K562 treated with DMSO at 1 percent for 24 hours (cell line): ENCODE data around the gene SGSM2. TPM values are rescaled to one million over a fixed set of nuclear protein-coding genes. Genes with fewer than 3 reads are reported as not detected.

Experiments
- total RNA-seq: library from RNA; unstranded; fragments of 300-600 nt; gene quantifications from 2 replicates; pipeline ENCODE4 v1.2.3, GENCODE V29; 2022; ENCODE audit warnings: low read depth; ENCODE audit not compliant: insufficient read depth

Gene SGSM2, protein sequence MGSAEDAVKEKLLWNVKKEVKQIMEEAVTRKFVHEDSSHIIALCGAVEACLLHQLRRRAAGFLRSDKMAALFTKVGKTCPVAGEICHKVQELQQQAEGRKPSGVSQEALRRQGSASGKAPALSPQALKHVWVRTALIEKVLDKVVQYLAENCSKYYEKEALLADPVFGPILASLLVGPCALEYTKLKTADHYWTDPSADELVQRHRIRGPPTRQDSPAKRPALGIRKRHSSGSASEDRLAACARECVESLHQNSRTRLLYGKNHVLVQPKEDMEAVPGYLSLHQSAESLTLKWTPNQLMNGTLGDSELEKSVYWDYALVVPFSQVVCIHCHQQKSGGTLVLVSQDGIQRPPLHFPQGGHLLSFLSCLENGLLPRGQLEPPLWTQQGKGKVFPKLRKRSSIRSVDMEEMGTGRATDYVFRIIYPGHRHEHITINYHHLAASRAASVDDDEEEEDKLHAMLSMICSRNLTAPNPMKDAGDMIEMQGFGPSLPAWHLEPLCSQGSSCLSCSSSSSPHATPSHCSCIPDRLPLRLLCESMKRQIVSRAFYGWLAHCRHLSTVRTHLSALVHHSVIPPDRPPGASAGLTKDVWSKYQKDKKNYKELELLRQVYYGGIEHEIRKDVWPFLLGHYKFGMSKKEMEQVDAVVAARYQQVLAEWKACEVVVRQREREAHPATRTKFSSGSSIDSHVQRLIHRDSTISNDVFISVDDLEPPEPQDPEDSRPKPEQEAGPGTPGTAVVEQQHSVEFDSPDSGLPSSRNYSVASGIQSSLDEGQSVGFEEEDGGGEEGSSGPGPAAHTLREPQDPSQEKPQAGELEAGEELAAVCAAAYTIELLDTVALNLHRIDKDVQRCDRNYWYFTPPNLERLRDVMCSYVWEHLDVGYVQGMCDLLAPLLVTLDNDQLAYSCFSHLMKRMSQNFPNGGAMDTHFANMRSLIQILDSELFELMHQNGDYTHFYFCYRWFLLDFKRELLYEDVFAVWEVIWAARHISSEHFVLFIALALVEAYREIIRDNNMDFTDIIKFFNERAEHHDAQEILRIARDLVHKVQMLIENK
- 16.3 and 18.0 TPM in 2 replicates for total RNA-seq

DNA sequence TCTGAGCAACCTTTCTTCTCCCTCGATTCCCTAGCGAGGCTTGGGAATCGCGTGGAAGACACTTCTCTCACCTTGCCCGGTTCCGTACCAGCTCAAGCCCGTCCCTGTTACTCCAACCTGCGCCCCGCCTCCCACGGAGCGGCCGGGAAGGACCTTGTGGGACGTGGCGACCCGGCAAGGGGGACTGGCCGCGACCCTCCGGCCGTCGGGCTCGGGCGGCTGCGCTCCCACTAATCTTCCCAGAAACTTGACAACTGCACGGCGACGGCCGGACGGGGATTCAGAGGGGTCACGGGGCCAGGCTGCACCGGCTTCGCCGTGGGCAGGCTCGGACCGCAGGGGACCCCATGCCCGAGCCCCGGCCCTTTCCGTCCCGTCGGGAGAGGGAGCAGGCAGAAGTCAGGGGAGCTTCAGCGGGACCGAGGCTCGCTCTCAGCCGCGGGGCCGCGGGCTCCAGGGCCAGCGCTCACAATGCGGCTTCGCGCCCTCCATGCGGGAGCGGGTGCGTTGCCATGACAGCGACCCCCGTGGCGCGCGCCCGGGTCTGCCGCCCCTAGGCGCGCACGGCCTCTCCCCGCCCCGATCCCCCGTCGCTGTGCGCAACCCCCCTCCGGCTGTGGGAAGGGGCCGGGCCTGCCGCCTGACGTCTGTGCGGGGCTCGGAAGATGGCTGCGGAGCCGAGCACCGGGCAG, at the start of gene SGSM2:
TSS of gene SGSM2 (plus strand) at position 650 of the 692 bp plus-strand sequence. CDS start 188 bp downstream, outside the sequence.

DNA sequence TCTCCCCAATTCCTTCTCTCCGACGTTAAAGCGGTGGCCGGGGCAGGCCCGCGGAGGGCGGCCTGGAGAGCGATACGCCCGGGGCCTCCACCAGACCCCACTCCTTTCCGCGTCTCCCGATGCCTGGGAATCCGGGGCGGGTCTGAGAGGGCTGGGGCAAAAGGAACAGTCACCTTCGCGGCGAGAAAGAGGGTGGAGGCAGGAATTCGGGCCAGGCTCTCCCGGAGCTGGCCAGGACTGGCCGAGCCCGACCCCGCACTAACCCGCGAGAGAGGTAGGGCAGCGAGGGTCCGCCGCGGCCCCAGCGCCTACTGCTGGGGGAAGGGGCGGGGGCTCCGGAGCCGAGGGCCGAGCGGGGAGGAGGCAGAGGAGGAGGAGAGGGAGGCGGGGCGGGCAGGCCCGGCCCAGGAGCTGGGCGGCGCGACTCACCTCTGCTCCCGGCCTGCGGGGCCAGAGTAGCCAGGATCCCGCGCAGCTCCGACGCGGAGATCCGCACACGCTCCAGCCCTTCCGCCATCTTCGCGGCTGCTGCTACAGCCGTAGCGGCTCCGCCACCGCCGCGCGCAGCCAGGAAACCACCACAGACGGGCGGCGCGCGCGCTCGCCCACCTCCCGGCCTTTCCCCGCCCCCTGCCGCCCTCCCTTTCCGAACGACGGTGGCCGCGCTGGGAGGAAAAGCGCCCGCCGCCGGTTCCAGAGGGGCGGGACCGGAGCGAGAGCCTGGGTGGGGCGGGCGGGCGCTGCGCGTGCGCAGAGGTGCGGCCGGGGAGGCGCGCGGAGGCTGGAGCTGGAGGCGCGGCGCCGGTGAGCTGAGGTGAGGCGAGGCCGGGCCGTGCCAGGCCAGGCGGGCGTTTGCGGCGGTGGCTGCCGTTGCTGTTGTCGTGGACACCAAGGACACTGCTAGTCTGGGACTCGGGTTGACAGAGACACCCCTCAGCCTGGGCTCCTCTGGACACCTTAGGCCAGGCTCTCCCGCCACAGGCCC, 33.8 kb upstream of the SGSM2 start, which contains the start of the genes SMG6 and SRR:
TSS of gene SMG6 (minus strand) at position 582 of the 985 bp plus-strand sequence. CDS start at position 517, 65 bp downstream.
TSS of gene SRR (plus strand) at position 747 of the 985 bp plus-strand sequence. CDS start 11,611 bp downstream, outside the sequence.

DNA sequence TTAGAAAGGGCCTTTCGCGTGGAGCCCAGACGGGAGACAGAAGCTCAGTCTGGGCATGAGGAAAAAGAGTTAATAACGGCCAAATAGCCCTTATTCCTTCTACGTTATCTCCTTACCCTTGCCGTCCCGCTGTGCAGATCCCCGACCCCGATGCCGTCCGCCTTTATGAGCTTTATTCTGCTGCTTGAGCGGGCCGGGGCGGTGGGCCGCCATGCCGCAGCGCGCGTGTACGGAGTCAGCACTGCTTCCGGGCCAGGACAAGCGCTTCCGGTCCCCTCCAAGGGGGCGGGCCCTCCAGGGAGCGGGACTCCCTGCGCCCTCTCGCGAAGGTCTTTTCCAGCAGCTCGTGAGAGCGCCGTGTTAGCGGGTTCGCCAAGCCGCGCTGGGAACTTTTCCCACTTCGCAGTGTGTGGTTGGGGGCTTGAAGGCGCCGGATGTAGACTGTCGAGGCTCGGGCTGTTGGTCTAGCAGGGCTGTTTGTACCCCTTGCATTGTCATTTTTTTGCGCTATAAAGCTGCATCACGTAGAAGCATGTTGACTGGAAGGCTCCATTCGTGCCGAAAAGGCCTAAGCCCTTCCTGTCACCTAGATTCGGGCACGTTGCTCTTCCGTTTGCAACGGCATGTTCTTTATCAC, 968 bp upstream of the SGSM2 start, which contains the start of gene TSR1:
TSS of gene TSR1 (minus strand) at position 243 of the 637 bp plus-strand sequence. CDS start at position 213, 30 bp downstream.

DNA sequence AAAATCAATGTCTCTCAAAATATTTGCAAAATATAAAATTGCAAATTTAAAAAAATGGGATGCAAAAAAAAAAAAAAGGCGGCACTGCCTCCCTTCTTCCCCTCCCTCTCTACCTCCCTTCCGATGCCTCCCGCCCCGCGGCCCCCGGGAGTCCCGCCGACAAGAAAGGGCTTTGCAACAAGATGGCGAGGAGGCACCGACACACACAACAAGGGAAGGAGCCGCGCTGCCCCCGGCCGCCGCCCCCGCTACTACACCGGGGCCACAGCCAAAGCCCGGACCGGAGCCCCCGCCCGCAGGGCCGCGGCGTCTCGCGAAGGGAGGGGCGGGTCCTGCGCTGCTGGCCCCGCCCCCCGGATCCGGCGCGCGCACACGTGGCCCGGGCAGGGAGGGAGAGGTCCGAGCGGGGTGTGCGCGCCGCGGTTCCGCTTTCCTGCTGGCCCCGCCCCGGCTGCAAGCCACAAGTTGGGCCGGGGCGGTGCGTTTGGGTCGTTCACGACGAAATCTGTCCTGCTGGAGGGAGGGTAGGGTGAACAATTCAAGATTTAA, 63.6 kb downstream of the SGSM2 start, which contains the start of gene MNT:
TSS of gene MNT (minus strand) at position 184 of the 549 bp plus-strand sequence. CDS start 348 bp downstream, outside the sequence.

Other genes starting within 250 kb of the SGSM2 start
- 18.9 and 19.3 TPM in 2 replicates for gene SMG6, start 33.7 kb upstream of the SGSM2 start, total RNA-seq
- 14.0 and 16.0 TPM in 2 replicates for gene SRR, start 33.6 kb upstream of the SGSM2 start, total RNA-seq
- gene TSR1, start 1.0 kb upstream of the SGSM2 start, total RNA-seq = 12.7 and 15.0 TPM in 2 replicates
- gene MNT, start 63.6 kb downstream of the SGSM2 start, total RNA-seq = 7.8 and 10.4 TPM in 2 replicates
- gene METTL16, start 174.4 kb downstream of the SGSM2 start, total RNA-seq = 6.3 and 8.6 TPM in 2 replicates